ENCODE measurements around the gene EPAS1.

Gene EPAS1

GRCh38 chr2:46302005-46302695, 4.9 kb downstream of the EPAS1 start:
- no peak for FAIRE-seq
- DNase-seq (ENCODE audit: insufficient read length, low spot score): no peak
- TF ChIP-seq POLR2A (IDR thresholded peaks at IDR 0.05; ENCODE audit: low read depth, low read length): no peak

- FAIRE-seq: no peak
- DNase-seq (ENCODE audit: insufficient read length, low spot score): no peak
- no peak for TF ChIP-seq POLR2A (IDR thresholded peaks at IDR 0.05; ENCODE audit: low read depth, low read length)
Observed at GRCh38 chr2:46303233-46303632, 6.0 kb downstream of the EPAS1 start.

GRCh38 chr2:46303822-46304221, 6.6 kb downstream of the EPAS1 start:
- no peak for TF ChIP-seq POLR2A (IDR thresholded peaks at IDR 0.05; ENCODE audit: low read depth, low read length)
- no peak for DNase-seq (ENCODE audit: insufficient read length, low spot score)

GRCh38 chr2:46304635-46305034, 7.4 kb downstream of the EPAS1 start:
- FAIRE-seq (no peak), DNase-seq (ENCODE audit: insufficient read length, low spot score) (no peak)
- no peak for TF ChIP-seq POLR2A (IDR thresholded peaks at IDR 0.05; ENCODE audit: low read depth, low read length)

More at GRCh38 chr2:46303822-46304221, 6.6 kb downstream of the EPAS1 start:
- no peak for FAIRE-seq

- no peak for TF ChIP-seq POLR2A (IDR thresholded peaks at IDR 0.05; ENCODE audit: low read depth, low read length)
- FAIRE-seq (no peak), DNase-seq (ENCODE audit: insufficient read length, low spot score) (no peak)
Observed at GRCh38 chr2:46305187-46305586, 8.0 kb downstream of the EPAS1 start.

- TF ChIP-seq POLR2A (IDR thresholded peaks at IDR 0.05; ENCODE audit: low read depth, low read length): no peak
- FAIRE-seq (no peak), DNase-seq (ENCODE audit: insufficient read length, low spot score) (no peak)
Observed at GRCh38 chr2:46305767-46306166, 8.6 kb downstream of the EPAS1 start.

GRCh38 chr2:46306330-46306751, 9.1 kb downstream of the EPAS1 start:
- TF ChIP-seq POLR2A (IDR thresholded peaks at IDR 0.05; ENCODE audit: low read depth, low read length): no peak
- DNase-seq (ENCODE audit: insufficient read length, low spot score) (no peak), FAIRE-seq (no peak)

- TF ChIP-seq POLR2A (IDR thresholded peaks at IDR 0.05; ENCODE audit: low read depth, low read length): no peak
- FAIRE-seq (no peak), DNase-seq (ENCODE audit: insufficient read length, low spot score) (no peak)
Observed at GRCh38 chr2:46306988-46307655, 9.9 kb downstream of the EPAS1 start.

- DNase-seq (ENCODE audit: insufficient read length, low spot score) (no peak), FAIRE-seq (no peak)
Observed at GRCh38 chr2:46308081-46308480, 10.9 kb downstream of the EPAS1 start.

GRCh38 chr2:46308629-46309028, 11.4 kb downstream of the EPAS1 start:
- TF ChIP-seq POLR2A (IDR thresholded peaks at IDR 0.05; ENCODE audit: low read depth, low read length): no peak
- DNase-seq (ENCODE audit: insufficient read length, low spot score) (no peak), FAIRE-seq (no peak)

More at GRCh38 chr2:46308081-46308480, 10.9 kb downstream of the EPAS1 start:
- no peak for TF ChIP-seq POLR2A (IDR thresholded peaks at IDR 0.05; ENCODE audit: low read depth, low read length)

GRCh38 chr2:46309052-46309953, 12.1 kb downstream of the EPAS1 start:
- DNase-seq (ENCODE audit: insufficient read length, low spot score): no peak

GRCh38 chr2:46310446-46310845, 13.2 kb downstream of the EPAS1 start:
- DNase-seq (ENCODE audit: insufficient read length, low spot score) (no peak), FAIRE-seq (no peak)
- no peak for TF ChIP-seq POLR2A (IDR thresholded peaks at IDR 0.05; ENCODE audit: low read depth, low read length)

More at GRCh38 chr2:46309052-46309953, 12.1 kb downstream of the EPAS1 start:
- TF ChIP-seq POLR2A (IDR thresholded peaks at IDR 0.05; ENCODE audit: low read depth, low read length): no peak
- FAIRE-seq: no peak

- no peak for FAIRE-seq
- TF ChIP-seq POLR2A (IDR thresholded peaks at IDR 0.05; ENCODE audit: low read depth, low read length): no peak
Observed at GRCh38 chr2:46311651-46312223, 14.5 kb downstream of the EPAS1 start.

GRCh38 chr2:46313063-46313462, 15.9 kb downstream of the EPAS1 start:
- FAIRE-seq (no peak), DNase-seq (ENCODE audit: insufficient read length, low spot score) (no peak)
- no peak for TF ChIP-seq POLR2A (IDR thresholded peaks at IDR 0.05; ENCODE audit: low read depth, low read length)

More at GRCh38 chr2:46311651-46312223, 14.5 kb downstream of the EPAS1 start:
- DNase-seq (ENCODE audit: insufficient read length, low spot score): no peak
